ENCODE measurements around the gene FCHSD2. TPM values are rescaled to one million over a fixed set of nuclear protein-coding genes. Genes with fewer than 3 reads are reported as not detected.

Gene FCHSD2
- total and polyA plus RNA-seq, 2 donors (not counting 3 experiments of a cell fraction or from before 2014, with no cell fraction given) = 20.8 to 56.9 TPM

DNA sequence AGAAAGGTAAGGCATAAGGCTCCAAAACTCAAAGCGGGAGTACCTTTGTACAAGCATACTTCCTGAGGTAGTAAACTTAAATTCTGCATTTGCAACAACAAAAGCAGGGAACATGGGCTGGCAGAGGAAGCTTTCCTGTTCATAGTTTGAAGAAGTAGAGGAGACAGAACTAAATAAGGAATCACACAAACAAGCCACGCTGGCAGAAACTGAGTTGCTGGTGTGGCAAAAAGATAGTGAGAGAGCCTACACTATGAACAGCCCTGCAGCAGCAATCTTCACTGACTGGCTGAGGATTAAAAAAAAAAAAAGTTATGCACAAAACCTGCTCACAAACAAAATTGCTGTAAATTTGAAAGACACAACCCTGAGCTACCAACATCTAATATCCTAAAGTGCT lies 46.5 kb downstream of the FCHSD2 start:
- ChIA-PET POLR2A (no interaction called here), CTCF (no interaction called here)

DNA sequence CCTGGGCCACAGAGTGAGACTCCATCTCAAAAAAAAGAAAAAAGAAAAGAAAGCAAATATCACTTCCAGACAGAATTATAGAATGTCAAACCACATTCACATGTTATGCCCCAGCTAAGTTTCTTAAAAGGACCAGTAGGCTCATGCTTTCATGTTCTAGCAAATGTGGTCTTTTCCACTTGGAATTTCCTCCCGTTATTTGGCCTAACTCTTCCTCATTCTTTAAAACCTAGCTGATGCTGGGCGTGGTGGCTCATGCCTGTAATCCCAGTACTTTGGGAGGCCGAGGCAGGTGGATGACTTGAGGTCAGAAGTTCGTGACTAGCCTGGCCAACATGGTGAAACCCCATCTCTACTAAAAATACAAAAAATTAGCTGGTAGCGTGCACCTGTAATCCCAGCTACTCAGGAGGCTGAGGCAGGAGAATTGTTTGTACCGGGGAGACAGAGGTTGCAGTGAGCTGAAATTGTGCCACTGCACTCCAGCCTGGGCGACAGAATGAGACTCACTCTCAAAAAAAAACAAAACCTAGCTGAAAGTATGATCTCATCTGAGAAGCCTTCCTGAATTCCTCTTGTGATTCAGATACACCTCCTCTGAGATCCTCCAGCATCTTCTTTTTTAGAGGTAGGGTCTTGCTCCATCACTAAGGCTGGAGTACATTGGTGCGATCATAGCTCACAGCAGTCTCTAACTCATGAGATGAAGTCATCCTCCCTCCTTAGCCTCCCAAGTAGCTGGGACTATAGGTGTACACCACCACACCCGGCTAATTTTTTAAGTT lies 50.4 kb downstream of the FCHSD2 start:
- Histone ChIP-seq H3K79me2 (ENCODE audit: control insufficient read depth, insufficient read depth, low read length) (peaks cover 62% of the 10 kb centered on the region), H3K27ac (ENCODE audit: insufficient read depth, low read depth, low read length) (no peak overlapping the region), H3K9ac (replicated peaks; ENCODE audit: extremely low read depth, insufficient read depth, low read length) (no peak overlapping the region), H3K9me3 (replicated peaks; ENCODE audit: control insufficient read depth, insufficient read depth, low read length) (no peaks in the 10 kb centered on the region), H2AFZ (ENCODE audit: low read depth, low read length) (no peak overlapping the region), H3K4me2 (ENCODE audit: insufficient read depth, low read length) (no peak overlapping the region), H4K20me1 (replicated peaks; ENCODE audit: control insufficient read depth, extremely low read depth, insufficient read depth, low read length) (no peaks in the 10 kb centered on the region), H3K9me1 (replicated peaks; ENCODE audit: control insufficient read depth, extremely low read depth, insufficient read depth, low read length) (no peaks in the 10 kb centered on the region), H3K27me3 (ENCODE audit: control insufficient read depth in 2 of 2, insufficient read depth in 2 of 2, low read length in 2 of 2) (no peaks in the 10 kb centered on the region), H3K4me3 (replicated peaks in 1 of 3; ENCODE audit: insufficient read depth in 1 of 3, low read depth in 1 of 3, low read length in 3 of 3) (no peak overlapping the region), H3K4me1 (ENCODE audit: control insufficient read depth, extremely low read depth, insufficient read depth, low read length) (peaks cover 2% of the 10 kb centered on the region), H3K36me3 (ENCODE audit: control insufficient read depth in 2 of 2, extremely low read depth in 1 of 2, insufficient read depth in 2 of 2, low read length in 2 of 2) (no peaks in the 10 kb centered on the region)
- intact Hi-C loops (cut with micrococcal nuclease) (no loop called here), dilution Hi-C loops (cut with MboI; ENCODE audit: extremely low pct_ligation_motif_present, low sequenced_read_pairs) (no loop called here)
- CTCF ChIA-PET = interaction anchor here (0.8 to 1.5 kb wide), 2 partner anchors 46 to 167 kb away, joined by 3 read pairs; no protein-coding TSS in a partner anchor
- DNase-seq (ENCODE audit: low read depth, low spot score) (no peak), FAIRE-seq (no peak)
- POLR2A ChIA-PET = no interaction called here
- TF ChIP-seq, protein P1, sequence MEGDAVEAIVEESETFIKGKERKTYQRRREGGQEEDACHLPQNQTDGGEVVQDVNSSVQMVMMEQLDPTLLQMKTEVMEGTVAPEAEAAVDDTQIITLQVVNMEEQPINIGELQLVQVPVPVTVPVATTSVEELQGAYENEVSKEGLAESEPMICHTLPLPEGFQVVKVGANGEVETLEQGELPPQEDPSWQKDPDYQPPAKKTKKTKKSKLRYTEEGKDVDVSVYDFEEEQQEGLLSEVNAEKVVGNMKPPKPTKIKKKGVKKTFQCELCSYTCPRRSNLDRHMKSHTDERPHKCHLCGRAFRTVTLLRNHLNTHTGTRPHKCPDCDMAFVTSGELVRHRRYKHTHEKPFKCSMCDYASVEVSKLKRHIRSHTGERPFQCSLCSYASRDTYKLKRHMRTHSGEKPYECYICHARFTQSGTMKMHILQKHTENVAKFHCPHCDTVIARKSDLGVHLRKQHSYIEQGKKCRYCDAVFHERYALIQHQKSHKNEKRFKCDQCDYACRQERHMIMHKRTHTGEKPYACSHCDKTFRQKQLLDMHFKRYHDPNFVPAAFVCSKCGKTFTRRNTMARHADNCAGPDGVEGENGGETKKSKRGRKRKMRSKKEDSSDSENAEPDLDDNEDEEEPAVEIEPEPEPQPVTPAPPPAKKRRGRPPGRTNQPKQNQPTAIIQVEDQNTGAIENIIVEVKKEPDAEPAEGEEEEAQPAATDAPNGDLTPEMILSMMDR (IDR thresholded peaks at IDR 0.05; ENCODE audit: extremely low read depth in 1 of 2, insufficient read depth in 1 of 2, low read depth in 1 of 2, low read length in 2 of 2) = no peak
- no peak for TF ChIP-seq POLR2A (IDR thresholded peaks at IDR 0.05; ENCODE audit: low read depth, low read length)
- no peak for TF ChIP-seq MYC (IDR thresholded peaks at IDR 0.05; ENCODE audit: low read depth, low read length)
- TF ChIP-seq, protein P2, sequence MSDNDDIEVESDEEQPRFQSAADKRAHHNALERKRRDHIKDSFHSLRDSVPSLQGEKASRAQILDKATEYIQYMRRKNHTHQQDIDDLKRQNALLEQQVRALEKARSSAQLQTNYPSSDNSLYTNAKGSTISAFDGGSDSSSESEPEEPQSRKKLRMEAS (IDR thresholded peaks at IDR 0.05; ENCODE audit: insufficient read depth, insufficient read length) = no peak
- no peak for TF ChIP-seq EZH2 (IDR thresholded peaks at IDR 0.05; ENCODE audit: borderline replicate concordance, low read depth, low read length, severe bottlenecking)
- no peak for TF ChIP-seq POLR2AphosphoS5 (IDR thresholded peaks at IDR 0.05; ENCODE audit: insufficient read depth, low read depth, low read length)
- no peak for TF ChIP-seq GATA2 (IDR thresholded peaks at IDR 0.05; ENCODE audit: insufficient read depth, insufficient read length, low read depth, low read length)
- no peak for TF ChIP-seq JUN (IDR thresholded peaks at IDR 0.05; ENCODE audit: borderline replicate concordance, insufficient read depth, insufficient read length, low read depth)
- no peak for TF ChIP-seq FOS (IDR thresholded peaks at IDR 0.05; ENCODE audit: borderline replicate concordance, insufficient read depth, low read length)
- BruUV-seq (replicated peaks) = no TSS peak

More for the DNA sequence above, 46.5 kb downstream of the FCHSD2 start:
- no peaks in the 10 kb centered on the region for H3K36me3 ChIP-seq (ENCODE audit: control insufficient read depth in 2 of 2, extremely low read depth in 1 of 2, insufficient read depth in 2 of 2, low read length in 2 of 2)
- peaks cover 62% of the 10 kb centered on the region for H3K79me2 ChIP-seq (ENCODE audit: control insufficient read depth, insufficient read depth, low read length)
- no peak overlapping the region for H3K9ac ChIP-seq (replicated peaks; ENCODE audit: extremely low read depth, insufficient read depth, low read length)
- H3K27ac ChIP-seq (ENCODE audit: insufficient read depth, low read depth, low read length) = no peak overlapping the region
- DNase-seq (ENCODE audit: low read depth, low spot score) = no peak
- H3K4me3 ChIP-seq (replicated peaks in 1 of 3; ENCODE audit: insufficient read depth in 1 of 3, low read depth in 1 of 3, low read length in 3 of 3) = no peak overlapping the region
- H3K4me1 ChIP-seq (ENCODE audit: control insufficient read depth, extremely low read depth, insufficient read depth, low read length) = peaks cover 5% of the 10 kb centered on the region
- no peak overlapping the region for H2AFZ ChIP-seq (ENCODE audit: low read depth, low read length)
- H3K27me3 ChIP-seq (ENCODE audit: control insufficient read depth in 2 of 2, insufficient read depth in 2 of 2, low read length in 2 of 2) = no peaks in the 10 kb centered on the region
- no peak for TF ChIP-seq EZH2 (IDR thresholded peaks at IDR 0.05; ENCODE audit: borderline replicate concordance, low read depth, low read length, severe bottlenecking)
- TF ChIP-seq MYC (IDR thresholded peaks at IDR 0.05; ENCODE audit: low read depth, low read length) = no peak
- no peak for TF ChIP-seq POLR2AphosphoS5 (IDR thresholded peaks at IDR 0.05; ENCODE audit: insufficient read depth, low read depth, low read length)
- no peak overlapping the region for H3K4me2 ChIP-seq (ENCODE audit: insufficient read depth, low read length)
- no peaks in the 10 kb centered on the region for H3K9me1 ChIP-seq (replicated peaks; ENCODE audit: control insufficient read depth, extremely low read depth, insufficient read depth, low read length)
- peak; percentile 35 for FAIRE-seq
- no TSS peak for BruUV-seq (replicated peaks)
- H4K20me1 ChIP-seq (replicated peaks; ENCODE audit: control insufficient read depth, extremely low read depth, insufficient read depth, low read length) = no peaks in the 10 kb centered on the region
- dilution Hi-C loops (cut with MboI; ENCODE audit: extremely low pct_ligation_motif_present, low sequenced_read_pairs) (no loop called here), intact Hi-C loops (cut with micrococcal nuclease) (no loop called here)
- H3K9me3 ChIP-seq (replicated peaks; ENCODE audit: control insufficient read depth, insufficient read depth, low read length) = no peaks in the 10 kb centered on the region

All from endothelial cell of umbilical vein (primary cell).